ENCODE data around the gene LIN7C.

GRCh38 chr11:27518518-27518917 is 11.9 kb upstream of the LIN7C start:
- TF ChIP-seq CTCF (IDR thresholded peaks at IDR 0.05) (no peak), POLR2A (IDR thresholded peaks at IDR 0.05) (no peak)
